H9 (cell line): Measurements from ENCODE around the gene PROCA1. TPM values are rescaled to one million over a fixed set of nuclear protein-coding genes. Genes with fewer than 3 reads are reported as not detected.
"Not testable (repeated sequence)": the region's sequence is repeated elsewhere in the genome, so short reads cannot be mapped to it uniquely, and the experiment has no call there.

ENCODE experiments used
- DNase-seq: peaks from one replicate; pipeline ENCODE4 v3.0.0-alpha.2; 2017
- H2AFZ ChIP-seq: one replicate; pipeline ENCODE4 v1.6.1; 2013; ENCODE audit warnings: mild to moderate bottlenecking, low read length, control low read depth, moderate library complexity
- H2AK5ac ChIP-seq: 2 replicates; pipeline ENCODE4 v1.6.1; 2013; ENCODE audit warnings: low read length, control low read depth, mixed read lengths; ENCODE audit not compliant: insufficient read length
- H2BK120ac ChIP-seq: one replicate; pipeline ENCODE4 v1.6.1; 2013; ENCODE audit warnings: low read depth, mild to moderate bottlenecking, low read length, control low read depth, inconsistent platforms; ENCODE audit not compliant: poor library complexity, severe bottlenecking
- H2BK12ac ChIP-seq: 2 replicates; pipeline ENCODE4 v1.6.1; 2013; ENCODE audit warnings: low read length, control low read depth, mixed read lengths, low read depth; ENCODE audit not compliant: insufficient read length
- H2BK15ac ChIP-seq: 2 replicates; pipeline ENCODE4 v1.6.1; 2013; ENCODE audit warnings: low read depth, low read length, control low read depth
- H2BK20ac ChIP-seq: one replicate; pipeline ENCODE4 v1.6.1; 2013; ENCODE audit warnings: low read depth, mild to moderate bottlenecking, low read length, control low read depth, inconsistent platforms; ENCODE audit not compliant: poor library complexity, severe bottlenecking
- H2BK5ac ChIP-seq: 2 replicates; pipeline ENCODE4 v1.6.1; 2013; ENCODE audit warnings: low read length, control low read depth, mixed read lengths; ENCODE audit not compliant: insufficient read length
- H3K14ac ChIP-seq: 2 replicates; pipeline ENCODE4 v1.6.1; 2013; ENCODE audit warnings: low read length, control low read depth; ENCODE audit not compliant: insufficient read depth
- H3K18ac ChIP-seq: 2 replicates; pipeline ENCODE4 v1.6.1; 2013; ENCODE audit warnings: low read depth, mild to moderate bottlenecking, mixed read lengths, low read length, control low read depth; ENCODE audit not compliant: insufficient read length
- H3K23ac ChIP-seq: 2 replicates; pipeline ENCODE4 v1.6.1; 2013; ENCODE audit warnings: low read length, control low read depth, mixed read lengths, low read depth; ENCODE audit not compliant: insufficient read length
- H3K23me2 ChIP-seq: 2 replicates; pipeline ENCODE4 v1.6.1; 2013; ENCODE audit warnings: low read depth, mild to moderate bottlenecking, mixed read lengths, low read length, control low read depth; ENCODE audit not compliant: insufficient read length, poor library complexity, severe bottlenecking
- H3K27ac ChIP-seq: 2 replicates; pipeline ENCODE4 v1.5.1; 2013; ENCODE audit warnings: low read length, control low read depth, mixed read lengths, low read depth; ENCODE audit not compliant: insufficient read length
- H3K27me3 ChIP-seq: 2 replicates; pipeline ENCODE4 v1.6.1; 2013; ENCODE audit warnings: low read length, control low read depth, inconsistent platforms; ENCODE audit not compliant: insufficient read depth
- H3K4ac ChIP-seq: 2 replicates; pipeline ENCODE4 v1.6.1; 2013; ENCODE audit warnings: low read depth, mild to moderate bottlenecking, control low read depth, inconsistent platforms, low read length, moderate library complexity
- H3K4me1 ChIP-seq: 2 replicates; pipeline ENCODE4 v1.6.1; 2013; ENCODE audit warnings: low read length, control low read depth, inconsistent platforms; ENCODE audit not compliant: insufficient read depth
- H3K4me2 ChIP-seq: 2 replicates; pipeline ENCODE4 v1.6.1; 2013; ENCODE audit warnings: low read length, control low read depth, mixed read lengths; ENCODE audit not compliant: insufficient read length, insufficient read depth
- H3K56ac ChIP-seq: 2 replicates; pipeline ENCODE4 v1.6.1; 2013; ENCODE audit warnings: low read depth, mild to moderate bottlenecking, mixed read lengths, low read length, control low read depth; ENCODE audit not compliant: insufficient read length
- H3K79me1 ChIP-seq: 2 replicates; pipeline ENCODE4 v1.6.1; 2013; ENCODE audit warnings: low read depth, mild to moderate bottlenecking, moderate library complexity, low read length, control low read depth, inconsistent platforms; ENCODE audit not compliant: insufficient read depth, poor library complexity, severe bottlenecking
- H3K79me2 ChIP-seq: 2 replicates; pipeline ENCODE4 v1.6.1; 2013; ENCODE audit warnings: low read length, control low read depth, inconsistent platforms; ENCODE audit not compliant: insufficient read depth
- H3K9ac ChIP-seq: 2 replicates; pipeline ENCODE4 v1.6.1; 2013; ENCODE audit warnings: low read length, control low read depth, mixed read lengths; ENCODE audit not compliant: insufficient read length; ENCODE audit errors: extremely low read depth
- H3K9me3 ChIP-seq: one replicate; pipeline ENCODE4 v1.6.1; 2013; ENCODE audit warnings: low read depth, low read length, inconsistent platforms; ENCODE audit not compliant: control insufficient read depth
- H3T11ph ChIP-seq: one replicate; pipeline ENCODE4 v1.6.1; 2013; ENCODE audit warnings: mild to moderate bottlenecking, low read length, control low read depth, inconsistent platforms
- H4K20me1 ChIP-seq: one replicate; pipeline ENCODE4 v1.6.1; 2013; ENCODE audit not compliant: control insufficient read depth, insufficient read length, insufficient read depth
- H4K5ac ChIP-seq: 2 replicates; pipeline ENCODE4 v1.6.1; 2013; ENCODE audit warnings: low read depth, mild to moderate bottlenecking, mixed read lengths, low read length, control low read depth; ENCODE audit not compliant: insufficient read length
- H4K8ac ChIP-seq: replicated peaks from 2 replicates; pipeline ENCODE4 v1.6.1; 2013; ENCODE audit warnings: low read length, control low read depth, mixed read lengths, low read depth; ENCODE audit not compliant: insufficient read length
- H4K91ac ChIP-seq: 2 replicates; pipeline ENCODE4 v1.6.1; 2013; ENCODE audit warnings: low read depth, mild to moderate bottlenecking, moderate library complexity, mixed read lengths, low read length, control low read depth; ENCODE audit not compliant: insufficient read length
- H3K27ac Mint-ChIP-seq, 3 experiments: 2 replicates in 2 of 3; 3 replicates in 1 of 3; pipeline ENCODE4 v1.8.0; 2020 to 2021; ENCODE audit warnings: mixed read lengths in 3 of 3, mild to moderate bottlenecking in 1 of 3, moderate library complexity in 1 of 3
- H3K27me3 Mint-ChIP-seq: 2 replicates; pipeline ENCODE4 v1.8.0; 2021; ENCODE audit warnings: low read depth, mild to moderate bottlenecking, moderate library complexity, mixed read lengths
- H3K36me3 Mint-ChIP-seq, 3 experiments: 2 replicates in 2 of 3; 3 replicates in 1 of 3; pipeline ENCODE4 v1.8.0; 2020 to 2021; ENCODE audit warnings: low read depth in 3 of 3, mixed read lengths in 3 of 3; ENCODE audit not compliant: insufficient read depth in 1 of 3
- H3K4me1 Mint-ChIP-seq, 2 experiments: 2 replicates each; pipeline ENCODE4 v1.8.0; 2020; ENCODE audit warnings: mixed read lengths in 2 of 2
- H3K4me3 Mint-ChIP-seq, 2 experiments: 2 replicates in 1 of 2; 3 replicates in 1 of 2; pipeline ENCODE4 v1.8.0; 2020 to 2021; ENCODE audit warnings: mild to moderate bottlenecking in 2 of 2, mixed read lengths in 2 of 2, moderate library complexity in 1 of 2
- H3K9me3 Mint-ChIP-seq, 2 experiments: 2 replicates in 1 of 2; 3 replicates in 1 of 2; pipeline ENCODE4 v1.8.0; 2020; ENCODE audit warnings: mild to moderate bottlenecking in 2 of 2, mixed read lengths in 2 of 2, moderate library complexity in 1 of 2
- CTCF ChIP-seq: fragments of 200-600 bp; sonication (generic); conservative IDR thresholded peaks from 3 replicates; pipeline ENCODE4 v1.8.0; 2021; ENCODE audit warnings: antibody characterized with exemption, mild to moderate bottlenecking
- WGBS: extraction: QIAGEN DNeasy Blood & Tissue Kit; methylation state at CpG from one replicate; pipeline ENCODE4 v1.1.7; 2013; ENCODE audit warnings: missing lambda C conversion rate, low lambda C conversion rate, mixed read lengths; ENCODE audit not compliant: insufficient read length; ENCODE audit errors: extremely low coverage; 5-methylcytosine and 5-hydroxymethylcytosine counted together
- total RNA-seq: library from RNA; stranded (reverse); gene quantifications from 2 replicates; pipeline ENCODE4 v1.2.1, GENCODE V29; 2021

Gene PROCA1
- total RNA-seq, 1 experiment from 2014 or later, result 15.0 TPM

- Histone ChIP-seq H3K23ac (no peak overlapping the region), H4K20me1 (no peaks in the 10 kb centered on the region), H3K9me3 (no peaks in the 10 kb centered on the region), H2BK120ac (no peak overlapping the region), H2AK5ac (no peak overlapping the region), H3K27me3 (no peaks in the 10 kb centered on the region), H3K23me2 (peaks cover 24% of the 10 kb centered on the region), H3K9ac (peak overlapping the region; percentile 92), H2BK5ac (no peak overlapping the region), H3T11ph (no peak overlapping the region), H4K91ac (no peak overlapping the region), H2BK15ac (no peak overlapping the region), H4K8ac (no peak overlapping the region), H2BK20ac (no peak overlapping the region), H4K5ac (no peak overlapping the region), H3K79me1 (peaks cover 3% of the 10 kb centered on the region), H3K56ac (no peak overlapping the region), H2AFZ (no peak overlapping the region), H3K4ac (no peak overlapping the region), H3K4me2 (peak overlapping the region; percentile 79), H3K27ac (peak overlapping the region; percentile 29), H3K14ac (no peak overlapping the region), H3K18ac (no peak overlapping the region), H2BK12ac (no peak overlapping the region), H3K4me1 (0 out of 2 replicates have a peak, but pooled peaks cover 7% of the 10 kb centered on the region), H3K79me2 (peaks cover 14% of the 10 kb centered on the region; the same call in 1 of the 2 replicates)
- no CpG with 5 or more reads among the region's 10 CpGs for WGBS
- H3K27me3 Mint-ChIP-seq, result no peaks in the 10 kb centered on the region; the same call in 1 of the 2 replicates
- peaks cover 34 to 55% of the 10 kb centered on the region in 2 experiments for H3K4me1 Mint-ChIP-seq
- no peak for DNase-seq
- TF ChIP-seq CTCF, result no peak
- peak overlapping the region; percentile 95 to 100 (median 99); a peak in 6 of 7 replicates for H3K27ac Mint-ChIP-seq
- H3K4me3 Mint-ChIP-seq, result peak overlapping the region; percentile 95 to 96
- H3K36me3 Mint-ChIP-seq, result peaks cover 45 to 56% (median 49%) of the 10 kb centered on the region in 3 experiments
- H3K9me3 Mint-ChIP-seq, result no peaks in the 10 kb centered on the region; a peak in 3 of 5 replicates
These were observed 12.9 kb upstream of the PROCA1 start for GRCh38 chr17:28724500-28725165.

- H3K18ac ChIP-seq, H2AFZ ChIP-seq, H3K27me3 ChIP-seq, H3K4me1 ChIP-seq, H3K9me3 ChIP-seq, H3K4ac ChIP-seq, H3K23ac ChIP-seq, H3K27ac ChIP-seq, H2BK15ac ChIP-seq, H2BK12ac ChIP-seq, H2BK20ac ChIP-seq, H2BK5ac ChIP-seq, H2AK5ac ChIP-seq, H4K5ac ChIP-seq, H3T11ph ChIP-seq, DNase-seq, H4K8ac ChIP-seq, H3K56ac ChIP-seq, H3K9ac ChIP-seq, H4K91ac ChIP-seq, H3K9me3 Mint-ChIP-seq, H2BK120ac ChIP-seq, H3K14ac ChIP-seq, H4K20me1 ChIP-seq, H3K79me1 ChIP-seq, H3K27me3 Mint-ChIP-seq: not testable (repeated sequence)
- Mint-ChIP-seq H3K4me3 (peak overlapping the region; percentile 95 to 96), H3K27ac (peak overlapping the region in 2 of 3 experiments; percentile 95 to 100; a peak in 5 of 7 replicates), H3K36me3 (peaks cover 45 to 56% (median 49%) of the 10 kb centered on the region in 3 experiments), H3K4me1 (peaks cover 36 to 56% of the 10 kb centered on the region in 2 experiments)
- H3K79me2 ChIP-seq, result peaks cover 14% of the 10 kb centered on the region; the same call in 1 of the 2 replicates
- H3K4me2 ChIP-seq, result peak overlapping the region; percentile 79
- WGBS, result no CpG with 5 or more reads among the region's 4 CpGs
- H3K23me2 ChIP-seq, result peaks cover 28% of the 10 kb centered on the region
These were observed 12.3 kb upstream of the PROCA1 start for GRCh38 chr17:28723836-28724499.
